Limb (tissue), 2 donors: ENCODE results near the gene TMIGD1.
A peak's percentile ranks its signal among the peaks of the same experiment; 100 is the strongest.

Experiments
- DNase-seq, 2 donors: peaks; one replicate each; pipeline ENCODE4 v3.0.0-alpha.2; 2016; ENCODE audit errors: extremely low spot score in 2 of 2

TMIGD1 gene

DNA sequence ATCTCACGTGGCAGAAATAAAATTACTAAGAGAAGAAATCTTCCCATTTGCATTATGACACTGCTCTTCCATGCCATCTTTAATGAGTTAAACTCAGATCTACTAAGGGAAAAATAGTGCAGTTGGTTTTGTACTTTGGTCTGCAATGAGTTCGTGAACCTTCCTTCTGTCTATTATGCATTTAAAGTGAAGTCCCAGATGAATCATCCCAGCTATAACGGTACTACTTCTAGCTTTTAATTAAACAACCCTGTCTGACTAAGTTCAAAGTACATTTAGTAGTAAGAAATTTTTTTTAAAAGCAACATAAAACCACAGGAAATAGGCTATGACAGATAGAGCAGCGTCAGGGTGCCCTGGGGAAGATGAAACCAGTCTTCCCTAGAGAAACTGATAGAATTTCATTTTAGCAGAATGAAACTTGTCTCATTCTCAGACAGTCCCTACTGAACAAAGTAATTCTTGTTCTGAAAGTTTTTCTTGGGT, 1.8 kb downstream of the TMIGD1 start:
- DNase-seq, result no peak

DNA sequence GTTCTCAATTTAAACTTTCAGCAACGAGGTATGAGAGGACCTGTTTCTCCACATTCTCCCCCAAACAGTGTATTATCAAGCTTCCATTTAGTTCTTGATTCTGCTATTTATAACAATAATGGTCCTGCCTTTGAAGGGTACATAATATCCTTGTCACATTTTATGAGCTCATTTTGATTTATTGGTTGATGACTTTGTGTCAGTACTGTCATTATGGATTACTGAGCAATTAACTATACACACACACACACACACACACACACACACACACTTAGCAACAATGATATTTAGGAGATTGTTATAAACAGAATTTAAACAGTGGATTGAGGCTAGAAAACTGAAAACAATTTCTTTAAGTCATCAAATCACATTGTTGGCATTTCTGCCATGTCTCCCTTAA, 7.0 kb downstream of the TMIGD1 start:
- no peak for DNase-seq

DNA sequence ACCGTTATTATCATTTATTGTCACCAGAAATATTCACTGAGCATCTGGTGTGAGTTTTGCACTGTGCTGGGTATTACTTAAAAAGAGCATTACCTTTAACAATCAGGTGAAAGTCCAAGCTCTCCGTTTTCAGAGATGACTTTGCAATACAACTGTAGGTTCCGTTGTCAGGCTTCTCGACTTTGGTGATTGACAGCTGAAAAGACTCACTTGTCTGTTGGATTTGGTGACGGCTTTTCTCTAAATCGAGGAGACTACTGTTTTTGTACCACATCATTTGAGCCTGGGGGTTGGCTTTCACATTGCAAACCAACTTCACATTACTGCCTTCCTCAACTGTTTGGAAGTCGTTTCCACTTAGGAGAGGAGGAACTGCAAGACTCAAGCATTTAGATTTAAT, 9.1 kb downstream of the TMIGD1 start:
- no peak for DNase-seq

DNA sequence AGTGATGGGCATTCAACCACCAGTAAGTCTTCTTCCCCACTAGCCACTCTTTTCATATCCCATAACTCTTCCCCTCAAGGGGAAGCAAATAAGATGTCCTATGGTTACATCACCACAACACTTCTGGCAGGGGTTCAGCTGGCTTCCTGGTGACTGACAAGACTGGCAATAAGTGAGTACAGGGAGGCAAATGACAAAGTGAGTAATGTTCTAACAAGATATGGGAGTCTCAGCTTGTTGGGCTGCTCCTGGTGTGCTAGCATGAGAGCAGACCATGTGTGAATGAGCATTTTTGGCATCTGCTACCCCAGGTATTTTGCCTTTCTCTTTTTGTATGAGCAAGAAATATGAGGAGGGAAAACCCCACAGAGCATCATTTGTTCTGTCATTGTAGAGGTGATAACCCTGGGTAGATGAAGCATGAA, 9.9 kb downstream of the TMIGD1 start:
- no peak for DNase-seq

- no peak for DNase-seq
Measured at GRCh38 chr17:30323262-30323894, 10.5 kb downstream of the TMIGD1 start.

DNA sequence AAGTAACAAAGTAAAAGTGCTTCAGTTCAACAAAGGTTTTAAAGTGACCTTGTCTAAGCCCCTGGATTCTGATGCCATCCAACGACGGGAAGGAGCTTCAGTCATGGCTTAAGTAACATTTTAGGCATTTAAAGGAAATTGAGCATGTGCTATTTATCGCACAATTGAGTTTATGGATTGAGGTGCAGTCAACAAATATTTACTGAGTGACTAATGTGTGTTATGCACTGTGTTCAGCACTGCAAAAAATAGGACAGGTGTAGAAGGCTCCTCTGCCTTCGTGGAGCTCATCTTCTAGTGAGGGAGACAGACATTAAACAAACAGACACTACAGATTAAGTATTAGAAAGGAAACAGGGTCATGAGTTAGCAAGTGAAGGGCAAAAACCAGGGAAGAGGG, 12.5 kb downstream of the TMIGD1 start:
- DNase-seq, result no peak

DNA sequence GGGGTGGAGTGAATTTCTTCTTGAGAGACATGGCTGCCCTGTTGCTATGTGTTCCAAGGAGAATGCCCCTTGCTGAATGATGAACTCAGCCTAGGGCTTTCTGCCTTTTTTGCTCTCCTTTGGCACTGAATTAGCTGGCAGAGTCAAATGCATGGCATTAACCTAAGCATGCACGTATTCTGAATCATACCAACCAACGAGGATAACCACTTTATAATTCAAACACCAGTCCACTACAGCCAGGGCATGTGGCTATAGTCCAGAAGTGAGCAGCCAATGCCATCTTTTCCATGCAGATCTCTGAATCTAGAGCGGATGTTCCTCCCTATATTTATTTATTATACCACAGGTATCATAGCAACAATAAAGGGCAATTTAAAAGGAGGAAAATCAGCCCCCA, 15.7 kb downstream of the TMIGD1 start:
- DNase-seq, result no peak

DNA sequence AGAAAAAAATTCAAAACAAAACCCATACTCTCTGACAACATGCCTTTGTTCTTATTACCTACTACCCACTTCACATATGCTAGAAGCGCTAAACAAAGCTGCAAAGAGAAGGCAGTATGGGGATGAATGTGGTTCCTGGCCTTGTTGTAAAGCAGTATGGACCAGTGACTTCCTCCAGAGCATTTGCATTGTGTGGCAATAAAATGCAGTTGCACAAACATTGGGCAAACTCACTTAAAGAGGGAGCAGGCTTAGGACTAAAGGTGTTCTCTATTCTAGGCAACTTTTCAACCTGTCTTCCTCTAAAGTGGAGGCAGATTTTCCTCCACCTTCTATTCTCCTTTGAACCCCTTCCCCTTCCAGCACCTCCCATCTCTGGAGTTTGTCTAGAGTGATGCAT, 17.1 kb downstream of the TMIGD1 start:
- DNase-seq, result no peak

DNA sequence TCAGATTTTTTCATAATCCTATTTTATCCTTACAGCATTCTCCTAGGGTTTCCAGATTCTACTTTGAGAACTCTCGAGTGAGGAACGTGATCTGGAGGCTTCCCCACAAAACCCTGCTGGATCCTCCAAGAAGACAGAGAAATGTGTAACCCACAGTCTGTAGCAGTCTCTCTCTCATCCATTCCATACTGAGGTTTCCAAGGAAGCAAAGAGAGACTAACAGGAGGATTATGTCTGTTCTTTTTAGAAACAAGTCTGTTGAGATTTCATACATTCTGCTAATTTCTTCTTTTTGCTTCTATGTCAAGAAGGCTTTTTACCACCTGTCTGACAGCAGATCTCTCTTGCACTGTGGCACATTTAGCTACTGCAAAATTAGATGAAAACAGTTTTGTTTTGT, 18.8 kb downstream of the TMIGD1 start:
- no peak for DNase-seq

- no peak for DNase-seq
Measured at GRCh38 chr17:30314474-30314873, 19.4 kb downstream of the TMIGD1 start.

- no peak for DNase-seq
Measured at GRCh38 chr17:30312226-30312625, 21.6 kb downstream of the TMIGD1 start.

DNA sequence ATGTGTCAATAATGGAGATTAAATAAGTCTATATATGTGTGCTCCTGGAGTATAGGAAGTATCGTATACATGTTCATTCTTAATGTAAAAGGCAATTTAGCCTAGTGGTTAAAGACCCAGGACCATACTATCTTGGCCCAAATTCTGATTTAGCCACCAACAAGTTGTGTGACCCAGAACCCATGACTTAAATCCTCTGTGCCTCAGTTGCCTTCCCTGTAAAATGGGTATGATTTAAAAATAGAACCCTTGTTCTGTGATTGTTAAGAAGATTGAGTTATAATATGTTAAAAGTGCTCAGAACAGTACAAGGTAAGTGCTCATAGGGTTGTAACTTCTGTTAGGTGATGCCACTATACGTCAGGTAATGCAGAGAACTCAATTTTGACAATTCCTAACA, 23.3 kb downstream of the TMIGD1 start:
- no peak for DNase-seq

- DNase-seq, result no peak
Measured at GRCh38 chr17:30309591-30309990, 24.3 kb downstream of the TMIGD1 start.

DNA sequence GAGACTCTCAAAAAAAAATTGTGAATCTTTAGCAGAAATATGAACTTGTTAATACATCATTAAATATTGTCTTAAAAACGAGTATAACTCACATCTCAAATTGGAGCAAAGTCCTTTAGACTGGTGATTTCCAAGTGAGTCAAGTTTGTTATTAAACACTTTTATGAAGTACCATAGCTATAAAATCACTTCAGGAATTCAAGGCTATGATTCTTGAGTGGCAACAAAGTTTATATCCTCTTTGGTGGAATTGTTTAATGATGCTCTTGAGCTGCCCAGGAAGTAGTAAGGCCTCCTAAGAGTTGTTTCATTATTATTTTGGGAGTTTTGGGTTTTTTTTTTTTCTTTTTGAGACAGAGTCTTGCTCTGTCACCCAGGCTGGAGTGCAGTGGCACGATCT, 25.5 kb downstream of the TMIGD1 start:
- DNase-seq, result no peak

DNA sequence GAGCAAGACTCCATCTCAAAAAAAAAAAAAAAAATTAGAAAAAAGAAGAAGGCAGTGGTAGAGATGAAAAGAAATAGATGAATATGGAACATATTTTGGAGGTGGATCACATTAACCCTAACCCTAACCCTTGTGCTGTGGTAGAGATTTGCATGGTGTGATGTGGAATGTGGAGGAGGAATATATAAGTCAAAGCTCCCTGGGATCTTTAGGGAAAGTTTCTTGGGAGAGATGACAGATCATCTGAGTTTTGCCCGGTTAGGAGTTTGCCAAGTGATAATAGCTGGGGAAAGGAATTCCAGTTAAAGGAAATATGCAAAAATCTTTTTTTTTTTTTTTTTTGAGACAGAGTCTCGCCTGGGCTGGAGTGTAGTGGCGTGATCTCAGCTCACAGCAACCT, 29.1 kb downstream of the TMIGD1 start:
- no peak for DNase-seq

GRCh38 chr17:30302241-30302640, 31.6 kb downstream of the TMIGD1 start:
- DNase-seq, result no peak

GRCh38 chr17:30300818-30301217, 33.0 kb downstream of the TMIGD1 start:
- DNase-seq, result no peak

- no peak for DNase-seq
Measured at GRCh38 chr17:30299000-30299399, 34.9 kb downstream of the TMIGD1 start.

DNA sequence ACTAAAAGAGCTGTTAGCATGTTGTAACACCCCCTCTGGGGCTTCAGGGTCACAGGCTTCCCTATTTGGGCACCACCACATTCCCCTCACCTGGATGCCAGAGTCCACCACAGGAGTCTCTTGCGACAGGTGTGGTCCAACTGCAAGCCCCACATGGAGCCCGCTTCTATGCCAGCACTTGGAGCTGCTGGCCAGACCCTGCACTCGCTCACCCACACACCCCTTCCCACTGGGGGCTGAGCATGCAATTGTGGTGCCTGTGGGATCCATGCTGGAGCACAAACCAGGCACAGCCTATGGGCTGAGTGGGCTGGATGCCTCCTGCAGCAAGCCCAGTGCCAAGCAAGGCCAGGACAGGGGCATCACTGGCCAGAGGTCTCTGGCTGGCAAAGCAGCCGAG, 36.1 kb downstream of the TMIGD1 start:
- DNase-seq, result no peak

- no peak for DNase-seq
Measured at GRCh38 chr17:30296499-30297080, 37.3 kb downstream of the TMIGD1 start.

DNA sequence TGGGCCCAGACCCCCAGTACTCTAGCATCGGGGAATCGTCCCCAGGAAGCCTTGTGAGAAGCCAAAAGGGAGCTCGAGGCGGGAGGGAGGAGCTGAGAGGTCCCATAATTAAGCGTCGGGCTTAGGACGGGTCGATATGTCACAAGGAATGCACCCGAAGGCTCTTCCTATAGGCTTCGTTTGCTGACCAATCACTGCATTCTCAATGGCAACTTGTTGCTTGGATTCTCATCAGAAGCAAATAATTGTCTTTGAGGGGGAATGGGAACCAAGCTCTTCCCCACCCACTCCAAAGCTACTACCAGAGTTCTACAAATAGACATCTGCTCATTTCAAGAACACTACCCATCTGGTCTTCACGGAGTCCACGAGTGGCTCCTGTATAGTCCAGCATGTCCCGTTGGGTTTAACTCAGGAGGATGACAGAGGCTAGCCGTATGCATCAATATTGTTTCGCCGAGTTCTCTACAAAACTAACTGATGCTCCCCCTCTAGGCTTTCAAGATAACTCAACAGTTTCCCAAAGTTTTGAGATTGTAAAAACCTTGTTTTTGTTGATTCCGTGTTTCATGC, 41.5 kb downstream of the TMIGD1 start:
- peak in 1 of 2 donors; percentile 49 for DNase-seq

GRCh38 chr17:30291543-30292285, 42.1 kb downstream of the TMIGD1 start, which contains the start of gene BLMH:
TSS of gene BLMH (minus strand) at chr17:30291944. CDS start at chr17:30291819, 125 bp downstream.
- peak; percentile 81 to 90 for DNase-seq
